Stomach smooth muscle (tissue), 2 donors: ENCODE measurements around the gene CA10.

ENCODE experiments used
- H3K27ac ChIP-seq: one replicate; pipeline ENCODE4 v1.7.0; 2013; ENCODE audit warnings: mild to moderate bottlenecking, low read length, inconsistent platforms
- H3K27me3 ChIP-seq, 2 donors: one replicate each; pipeline ENCODE4 v1.7.0; 2013; ENCODE audit warnings: low read length in 2 of 2; ENCODE audit not compliant: insufficient read depth in 2 of 2, control insufficient read depth in 1 of 2
- H3K36me3 ChIP-seq, 2 donors: one replicate each; pipeline ENCODE4 v1.7.0; 2013; ENCODE audit warnings: low read length in 2 of 2; ENCODE audit not compliant: control insufficient read depth in 2 of 2, insufficient read depth in 2 of 2
- H3K4me1 ChIP-seq: one replicate; pipeline ENCODE4 v1.7.0; 2013; ENCODE audit warnings: low read length; ENCODE audit not compliant: control insufficient read depth, insufficient read depth
- H3K4me3 ChIP-seq, 2 donors: one replicate each; pipeline ENCODE4 v1.7.0; 2013; ENCODE audit warnings: low read length in 2 of 2
- H3K9ac ChIP-seq, 2 donors: one replicate each; pipeline ENCODE4 v1.7.0; 2013; ENCODE audit warnings: low read length in 2 of 2, mild to moderate bottlenecking in 1 of 2
- H3K9me3 ChIP-seq, 2 donors: one replicate each; pipeline ENCODE4 v1.7.0; 2013; ENCODE audit warnings: low read length in 2 of 2; ENCODE audit not compliant: control insufficient read depth in 2 of 2
- donor health status: healthy.
- donor health status: Pancreatic carcinoma.

Gene CA10

DNA sequence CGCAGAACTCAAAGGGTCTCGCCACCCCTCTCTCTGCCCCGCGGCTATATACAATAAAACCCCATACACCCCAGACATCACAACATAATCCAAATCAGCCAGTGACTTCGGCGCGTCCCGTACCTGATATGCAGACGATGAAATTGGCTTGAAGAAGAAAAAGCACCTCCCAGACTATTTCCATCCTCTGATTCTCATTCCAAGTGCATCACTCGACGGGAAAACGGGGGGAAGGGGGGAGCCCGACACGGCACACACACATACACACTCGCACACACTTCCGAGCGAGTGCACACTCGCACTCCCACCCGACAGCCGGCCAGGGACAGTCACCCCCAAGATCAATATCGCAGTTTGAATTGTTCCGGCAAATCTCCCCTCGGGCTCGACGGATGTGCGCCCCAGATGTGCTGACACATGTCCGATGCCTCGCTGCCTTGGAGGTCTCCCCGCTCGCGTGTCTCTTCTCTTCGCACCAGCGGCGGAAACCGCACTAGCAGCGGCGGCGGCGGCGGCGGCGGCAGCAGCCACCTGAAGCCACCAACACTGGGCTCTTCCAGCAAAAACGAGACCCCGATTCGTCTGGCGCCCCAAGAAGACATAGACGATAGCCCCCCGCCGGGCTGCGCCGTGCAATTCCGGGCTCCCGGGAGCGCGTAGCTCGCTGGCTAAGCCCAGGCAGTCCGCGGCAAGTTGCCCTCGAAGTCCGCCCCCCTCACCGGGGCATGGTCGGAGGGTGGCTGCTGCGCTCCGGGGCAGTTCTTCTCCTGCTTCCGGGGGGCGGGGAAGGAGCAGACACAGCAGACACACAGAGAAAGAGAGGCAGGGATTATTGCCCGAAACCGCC lies 688 bp downstream of the CA10 start:
- Histone ChIP-seq H3K9ac (no peak overlapping the region), H3K4me3 (no peak overlapping the region), H3K27ac (no peak overlapping the region), H3K27me3 (peaks cover 20 to 38% of the 10 kb centered on the region in 2 donors), H3K4me1 (peaks cover 5% of the 10 kb centered on the region), H3K36me3 (no peaks in the 10 kb centered on the region), H3K9me3 (no peaks in the 10 kb centered on the region)

DNA sequence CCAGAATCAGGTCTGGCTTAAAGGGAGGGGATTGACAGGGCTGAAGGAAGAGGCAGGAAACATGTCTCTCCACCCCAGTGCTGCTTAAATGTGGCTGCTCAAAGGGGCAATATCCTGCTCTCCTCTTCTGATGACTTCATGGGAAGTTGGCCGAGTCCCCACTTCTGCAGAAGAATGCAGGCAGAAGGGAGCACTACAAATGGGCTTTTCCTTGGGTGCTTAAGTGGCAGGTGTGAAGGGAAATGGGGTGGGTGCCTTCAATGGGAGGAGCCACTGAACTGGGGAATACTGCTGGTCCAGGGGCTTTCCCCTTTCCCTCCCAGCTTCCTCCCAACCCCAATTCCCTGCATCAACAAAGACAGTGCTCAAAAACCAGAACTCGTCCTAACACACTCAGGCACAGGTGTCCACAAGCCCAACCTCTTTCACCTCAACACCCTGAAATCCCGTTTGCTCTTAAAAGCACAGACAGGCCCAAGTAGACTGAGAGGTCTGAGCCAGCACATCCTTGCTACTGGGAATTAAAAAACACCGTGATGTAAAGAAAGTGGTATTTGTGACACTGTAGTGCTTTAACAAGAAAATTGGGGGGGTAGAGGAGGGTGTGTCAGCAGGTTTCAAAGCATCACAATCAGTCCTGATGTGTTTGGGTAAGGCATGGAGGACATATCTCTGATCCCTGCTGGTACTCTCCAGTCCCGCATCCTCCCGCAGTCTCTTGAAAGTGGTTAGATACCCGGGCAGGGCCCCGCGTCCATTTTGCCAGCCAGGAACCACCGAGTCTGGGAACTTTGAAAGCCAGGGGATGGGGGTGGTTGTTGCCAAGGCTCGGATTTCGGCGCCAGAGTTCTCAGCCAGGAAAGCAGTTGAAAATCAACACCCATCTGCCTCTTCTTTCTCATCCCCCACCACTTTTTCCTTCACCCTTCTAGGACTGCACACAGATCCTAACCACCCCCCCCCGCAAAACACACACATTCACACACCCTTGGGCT lies 1.6 kb downstream of the CA10 start:
- H3K36me3 ChIP-seq = no peaks in the 10 kb centered on the region
- peaks cover 5% of the 10 kb centered on the region for H3K4me1 ChIP-seq
- no peaks in the 10 kb centered on the region for H3K9me3 ChIP-seq
- H3K4me3 ChIP-seq = no peak overlapping the region
- H3K27ac ChIP-seq = no peak overlapping the region
- peaks cover 20 to 38% of the 10 kb centered on the region in 2 donors for H3K27me3 ChIP-seq
- H3K9ac ChIP-seq = no peak overlapping the region

DNA sequence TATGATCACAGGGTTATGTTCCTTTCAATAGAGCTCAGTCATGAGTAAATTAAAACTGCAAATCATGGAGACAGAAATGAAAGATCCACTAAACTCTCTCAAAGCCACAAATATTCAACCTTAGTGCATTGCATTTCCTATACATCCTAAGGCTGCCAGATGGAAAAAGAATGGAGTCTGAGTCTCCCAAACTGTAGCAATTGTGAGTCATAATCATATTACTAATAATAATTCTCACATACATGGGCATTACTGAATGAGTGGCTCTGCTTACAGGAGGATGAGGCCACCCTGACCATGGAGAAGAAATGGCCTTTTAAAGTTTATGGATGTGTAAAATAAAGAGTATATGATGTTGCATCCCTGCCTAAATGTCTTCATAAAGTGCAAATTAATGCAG lies 3.2 kb downstream of the CA10 start:
- Histone ChIP-seq H3K4me1 (peaks cover 5% of the 10 kb centered on the region), H3K9me3 (no peaks in the 10 kb centered on the region), H3K4me3 (no peak overlapping the region), H3K9ac (no peak overlapping the region), H3K27ac (no peak overlapping the region), H3K27me3 (peaks cover 19 to 38% of the 10 kb centered on the region in 2 donors), H3K36me3 (no peaks in the 10 kb centered on the region)

DNA sequence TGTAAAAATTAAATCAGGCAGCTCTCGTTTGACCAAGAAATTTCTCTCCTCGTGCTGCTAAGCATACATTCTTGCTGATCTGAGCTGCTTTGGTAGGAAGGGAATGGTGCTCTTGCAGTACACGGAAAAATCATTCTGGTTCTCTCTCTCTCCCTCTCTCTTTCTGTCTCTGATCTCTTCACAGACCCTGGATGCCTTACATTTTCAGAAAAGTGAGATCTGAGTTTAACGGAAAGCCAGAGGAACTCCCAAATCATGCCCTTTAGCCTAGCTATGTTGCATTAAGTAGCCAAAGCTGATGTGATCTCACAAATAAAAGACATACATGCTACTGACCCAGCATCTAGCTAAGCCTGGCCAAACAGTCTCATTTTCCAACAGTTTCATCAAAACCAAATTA lies 4.0 kb downstream of the CA10 start:
- Histone ChIP-seq H3K9me3 (no peaks in the 10 kb centered on the region), H3K9ac (no peak overlapping the region), H3K4me3 (no peak overlapping the region), H3K27ac (no peak overlapping the region), H3K27me3 (peaks cover 13 to 31% of the 10 kb centered on the region in 2 donors), H3K36me3 (no peaks in the 10 kb centered on the region), H3K4me1 (peaks cover 5% of the 10 kb centered on the region)

DNA sequence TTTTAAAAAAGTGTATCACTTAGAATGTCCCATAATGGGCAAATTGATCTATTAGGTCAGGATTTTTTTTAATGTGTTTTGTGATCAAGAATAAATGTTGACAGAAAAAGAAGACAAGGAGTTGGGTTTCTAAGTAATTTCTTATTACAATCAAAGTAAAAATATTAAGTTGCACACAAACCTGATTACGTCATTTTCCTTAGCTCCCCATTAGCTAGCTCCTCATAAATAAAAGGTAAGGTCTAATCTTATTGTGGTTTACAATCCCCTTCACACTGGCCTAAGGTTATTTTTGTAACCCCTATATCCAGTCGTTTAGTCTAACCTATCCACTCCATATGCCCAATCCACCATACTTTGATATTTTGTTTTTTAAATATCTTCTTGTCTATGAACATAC lies 7.6 kb downstream of the CA10 start:
- no peaks in the 10 kb centered on the region for H3K36me3 ChIP-seq

DNA sequence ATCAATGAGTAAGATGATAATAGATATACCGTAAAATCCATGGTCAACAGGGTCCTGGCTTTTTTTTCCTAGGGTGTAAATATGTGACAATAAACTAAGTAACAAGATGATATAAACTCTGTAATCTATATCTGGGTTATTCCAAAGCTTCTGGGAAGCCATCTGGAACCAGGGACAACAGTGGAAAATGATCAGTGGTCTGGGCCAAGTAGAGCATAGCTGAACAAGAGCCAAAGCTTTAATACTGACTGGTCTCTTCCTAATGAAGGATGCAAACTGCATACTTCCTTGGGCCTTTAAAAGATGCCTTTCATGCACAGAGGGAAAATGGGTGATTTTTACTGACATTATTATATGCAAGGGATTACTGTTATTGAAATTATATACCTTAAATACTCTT lies 8.9 kb downstream of the CA10 start:
- H3K27ac ChIP-seq = no peak overlapping the region
- no peaks in the 10 kb centered on the region for H3K27me3 ChIP-seq
- no peak overlapping the region for H3K4me3 ChIP-seq
- H3K4me1 ChIP-seq = no peaks in the 10 kb centered on the region
- H3K36me3 ChIP-seq = no peaks in the 10 kb centered on the region
- no peak overlapping the region for H3K9ac ChIP-seq
- H3K9me3 ChIP-seq = no peaks in the 10 kb centered on the region

More for the DNA sequence above, 7.6 kb downstream of the CA10 start:
- Histone ChIP-seq H3K27ac (no peak overlapping the region), H3K9ac (no peak overlapping the region), H3K9me3 (no peaks in the 10 kb centered on the region), H3K27me3 (peaks cover 0 to 3% of the 10 kb centered on the region in 2 donors), H3K4me3 (no peak overlapping the region), H3K4me1 (no peaks in the 10 kb centered on the region)

DNA sequence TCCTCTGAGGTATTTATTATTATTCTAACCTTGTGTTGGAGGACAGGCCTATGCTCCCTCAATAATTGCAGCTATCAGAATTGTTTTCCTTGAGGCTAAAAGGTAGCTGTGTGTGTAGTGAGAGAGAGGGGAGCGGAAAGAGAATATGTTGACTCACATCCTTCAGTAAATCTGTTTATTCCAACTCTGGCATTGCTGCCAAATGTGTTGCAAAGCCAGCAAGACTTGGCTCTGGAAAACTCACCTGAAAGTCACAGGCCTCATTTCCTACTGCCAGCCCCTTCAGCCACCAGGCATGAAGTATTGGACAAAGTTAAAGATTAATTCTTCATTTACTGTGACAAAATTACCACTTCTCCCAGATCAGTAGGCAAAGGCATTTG lies 9.6 kb downstream of the CA10 start:
- Histone ChIP-seq H3K36me3 (no peaks in the 10 kb centered on the region), H3K4me3 (no peak overlapping the region), H3K27me3 (no peaks in the 10 kb centered on the region), H3K27ac (no peak overlapping the region), H3K9me3 (no peaks in the 10 kb centered on the region), H3K4me1 (no peaks in the 10 kb centered on the region), H3K9ac (no peak overlapping the region)

DNA sequence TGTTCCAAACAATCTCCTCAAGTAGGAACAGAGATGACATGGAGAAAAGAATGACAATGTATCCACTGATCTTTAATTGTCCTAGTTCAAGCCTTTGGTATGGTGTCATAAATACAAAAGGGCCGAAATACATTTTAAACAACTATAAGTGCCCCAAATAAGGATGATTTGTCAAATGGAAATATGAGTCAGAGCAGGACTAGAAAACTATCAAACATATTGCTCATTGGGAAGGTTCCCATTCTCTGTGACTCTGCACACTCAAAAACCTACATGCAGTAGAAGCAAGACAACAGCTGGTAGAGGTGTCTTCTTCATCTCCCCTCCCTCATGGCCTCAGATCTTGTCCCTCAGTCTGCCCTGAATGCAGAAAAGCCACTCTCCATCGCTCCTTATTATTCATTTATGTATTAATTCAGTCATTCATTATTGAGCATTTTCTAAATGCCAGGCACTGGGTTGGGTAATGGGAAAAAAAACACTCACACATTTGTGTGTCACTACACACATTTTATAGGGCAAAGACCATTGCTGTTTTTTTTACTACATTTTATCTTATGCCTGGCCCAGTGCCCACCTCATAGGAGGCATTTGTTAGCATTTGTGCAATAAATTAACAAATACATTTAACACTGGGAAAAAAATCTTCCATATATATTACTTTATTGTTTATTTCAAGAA lies 10.1 kb downstream of the CA10 start:
- H3K4me3 ChIP-seq = no peak overlapping the region
- H3K9ac ChIP-seq = no peak overlapping the region
- no peaks in the 10 kb centered on the region for H3K4me1 ChIP-seq
- H3K27me3 ChIP-seq = no peaks in the 10 kb centered on the region
- H3K9me3 ChIP-seq = no peaks in the 10 kb centered on the region
- no peaks in the 10 kb centered on the region for H3K36me3 ChIP-seq
- no peak overlapping the region for H3K27ac ChIP-seq

DNA sequence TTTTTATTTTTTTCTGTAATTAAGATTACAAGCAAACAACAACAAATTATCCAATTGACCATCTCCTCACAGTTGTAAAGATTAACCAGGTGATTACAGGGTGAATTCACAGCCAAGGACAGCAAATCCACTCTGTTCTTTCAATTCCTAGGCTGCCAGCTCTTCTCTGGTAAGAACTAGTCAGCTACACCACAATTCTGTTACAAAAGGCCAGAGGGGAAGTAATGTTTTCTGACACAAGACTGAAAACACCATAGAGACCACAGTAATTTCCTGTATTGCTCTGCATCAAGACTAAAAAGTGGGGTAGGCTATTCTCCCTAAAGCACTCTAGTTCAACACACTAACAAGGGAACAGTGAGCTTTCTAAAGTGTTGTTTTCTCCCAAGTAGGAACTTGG lies 10.6 kb downstream of the CA10 start:
- H3K27me3 ChIP-seq = no peaks in the 10 kb centered on the region
- H3K9ac ChIP-seq = no peak overlapping the region
- H3K4me3 ChIP-seq = no peak overlapping the region
- H3K27ac ChIP-seq = no peak overlapping the region
- no peaks in the 10 kb centered on the region for H3K4me1 ChIP-seq
- no peaks in the 10 kb centered on the region for H3K9me3 ChIP-seq
- H3K36me3 ChIP-seq = no peaks in the 10 kb centered on the region

DNA sequence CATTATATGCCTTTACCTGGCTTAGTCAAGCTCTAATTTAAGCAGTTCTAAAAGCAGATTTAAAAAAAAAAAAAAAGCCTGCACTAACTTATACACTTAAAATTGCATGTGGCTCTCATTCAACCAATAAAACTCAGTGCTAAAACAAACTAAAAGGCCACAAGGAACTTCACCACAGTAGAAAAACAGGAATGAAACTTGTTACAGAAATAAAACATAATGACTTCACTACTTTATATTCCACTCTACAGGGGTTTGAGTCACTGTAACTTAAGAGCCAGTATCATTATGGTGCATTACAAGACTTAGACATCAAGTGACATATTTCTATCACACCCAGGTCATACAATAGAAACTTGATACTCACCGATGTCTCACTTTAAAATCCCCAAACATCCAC lies 11.1 kb downstream of the CA10 start:
- Histone ChIP-seq H3K9me3 (no peaks in the 10 kb centered on the region), H3K4me1 (no peaks in the 10 kb centered on the region), H3K27ac (no peak overlapping the region), H3K4me3 (no peak overlapping the region), H3K9ac (no peak overlapping the region), H3K27me3 (no peaks in the 10 kb centered on the region), H3K36me3 (no peaks in the 10 kb centered on the region)
